Mesenteric fat pad (tissue), 1 donor: Measurements from ENCODE around the gene ZNF853. TPM values are rescaled to one million over a fixed set of nuclear protein-coding genes. Genes with fewer than 3 reads are reported as not detected.
A peak's percentile ranks its signal among the peaks of the same experiment; 100 is the strongest.
"Not testable (repeated sequence)": the region's sequence is repeated elsewhere in the genome, so short reads cannot be mapped to it uniquely, and the experiment has no call there.

Source experiments
- DNase-seq: peaks from one replicate; pipeline ENCODE4 v3.0.0-alpha.2; 2020; ENCODE audit warnings: low spot score
- total RNA-seq: library from RNA; stranded (reverse); fragmentation: NEBNext Ultra II Directional; extraction: Animal tissue kit (Norgen Biotek cat#: 25700); gene quantifications from one replicate; pipeline ENCODE4 v1.2.1, GENCODE V29; 2021
- donor health status: DM: yes; HTN: yes; CAD: no.

The ZNF853 gene
- total RNA-seq, 1 donor from 2014 or later, result 4.1 TPM

DNA sequence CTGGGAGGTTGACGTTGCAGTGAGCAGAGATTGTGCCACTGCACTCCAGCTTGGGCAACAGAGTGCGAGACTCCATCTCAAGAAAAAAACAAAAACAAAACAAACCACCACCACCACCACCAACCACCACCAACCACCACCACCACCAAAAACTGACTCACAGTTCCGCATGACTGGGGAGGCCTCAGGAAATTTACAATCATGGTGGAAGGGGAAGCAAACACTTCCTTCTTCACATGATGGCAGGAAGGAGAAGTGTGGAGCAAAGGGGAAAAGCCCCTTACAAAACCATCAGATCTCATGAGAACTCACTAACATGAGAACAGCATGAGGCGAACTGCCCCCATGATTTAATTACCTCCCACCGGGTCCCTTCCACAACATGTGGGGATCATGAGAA lies 19.6 kb downstream of the ZNF853 start:
- not testable (repeated sequence) for DNase-seq

DNA sequence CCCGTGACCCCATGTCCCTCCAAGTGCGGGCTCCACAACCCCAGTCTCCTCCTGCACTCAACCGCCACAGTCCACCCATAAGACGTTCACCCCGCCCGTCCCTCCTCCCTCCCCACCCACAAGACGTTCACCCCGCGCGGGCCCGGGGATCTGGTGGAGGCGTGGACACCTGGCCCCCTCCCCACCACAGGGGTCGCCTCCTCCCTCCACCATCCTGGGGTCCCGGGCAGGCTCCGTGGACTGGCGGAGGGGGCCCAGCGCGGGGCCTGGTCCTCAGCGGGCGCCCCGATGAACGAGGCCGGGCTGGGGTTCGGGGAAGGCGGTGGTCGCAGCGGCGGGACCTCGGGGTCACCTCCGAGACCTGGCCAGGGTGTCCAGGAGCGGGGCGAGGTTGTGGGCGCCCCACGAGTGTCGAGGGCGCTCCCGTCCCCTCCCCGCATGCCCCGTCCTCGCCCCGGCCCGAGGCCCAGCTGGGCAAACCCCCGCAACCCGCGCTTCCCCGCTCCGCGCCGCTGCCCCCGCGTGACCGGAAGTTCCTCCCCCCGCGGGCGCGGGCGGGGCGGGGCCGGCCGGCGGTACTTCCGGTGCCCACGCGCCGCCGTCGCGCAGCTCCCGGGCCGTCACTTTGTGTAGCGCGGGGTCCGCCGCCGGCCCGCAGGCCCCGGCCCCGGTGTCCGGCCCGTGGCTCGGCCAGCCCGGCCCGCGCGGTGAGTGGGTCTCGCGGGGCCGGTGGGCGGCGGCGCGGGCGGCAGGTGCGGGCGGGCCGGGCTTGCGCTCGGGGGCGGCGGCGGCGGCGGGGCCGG lies 21.5 kb downstream of the ZNF853 start, which contains the start of gene ZNF316:
TSS of gene ZNF316 (plus strand) at position 578 of the 803 bp plus-strand sequence. CDS start 5,092 bp downstream, outside the sequence.
- DNase-seq, result peak; percentile 92

DNA sequence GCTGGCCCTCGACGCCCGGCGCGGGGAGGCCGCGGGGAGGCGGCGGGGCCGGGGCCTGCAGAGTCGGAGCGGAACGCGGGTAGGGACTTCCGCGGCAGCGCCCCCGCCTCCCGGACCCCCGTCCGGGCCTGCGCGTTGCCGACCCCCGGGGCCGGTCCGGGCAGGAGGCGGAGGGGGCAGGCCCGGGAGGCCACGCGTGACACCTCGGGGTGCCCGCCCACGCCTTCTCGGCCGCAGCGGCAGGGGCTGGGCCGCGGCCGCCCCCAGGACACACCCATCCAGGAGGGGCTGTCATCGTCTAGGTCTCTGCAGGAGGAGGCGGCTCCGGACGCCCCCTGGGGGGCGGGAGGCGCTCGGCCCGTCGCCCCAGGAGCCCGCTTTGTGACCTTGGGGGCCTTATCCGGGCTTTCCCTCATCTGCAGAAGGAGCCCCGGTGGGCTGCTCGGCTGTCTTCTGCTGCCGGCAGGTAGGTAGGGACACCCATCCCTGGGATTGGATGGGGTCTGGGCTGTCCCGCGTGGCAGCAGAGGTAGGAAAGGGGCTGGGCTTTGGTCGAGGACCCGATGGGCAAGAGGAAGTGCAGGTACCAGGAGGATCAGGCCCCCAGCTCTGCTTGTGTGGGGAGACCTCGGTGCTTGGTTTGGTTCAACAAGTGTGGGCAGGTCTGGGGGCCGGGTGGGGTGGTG lies 22.3 kb downstream of the ZNF853 start:
- no peak for DNase-seq

DNA sequence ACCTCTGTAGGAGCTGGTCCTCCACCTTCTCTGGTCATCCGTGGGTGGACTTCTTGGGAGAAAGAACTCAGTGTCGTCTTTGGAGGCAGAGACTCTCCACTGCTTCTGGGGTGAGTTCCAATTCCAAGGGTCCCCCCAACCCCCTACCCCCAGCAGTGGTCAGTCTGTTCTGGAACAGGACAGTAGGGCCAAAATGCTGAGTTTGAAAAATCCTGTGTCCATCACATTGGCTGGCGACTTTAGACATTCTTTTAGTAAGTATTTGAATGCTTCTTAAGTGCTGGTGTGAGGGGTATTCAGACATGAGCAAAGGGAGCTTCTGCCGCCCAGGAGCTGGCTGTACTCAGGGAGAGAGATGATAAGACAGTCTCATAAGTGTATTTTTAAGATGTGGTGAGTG lies 23.6 kb downstream of the ZNF853 start:
- DNase-seq, result no peak

DNA sequence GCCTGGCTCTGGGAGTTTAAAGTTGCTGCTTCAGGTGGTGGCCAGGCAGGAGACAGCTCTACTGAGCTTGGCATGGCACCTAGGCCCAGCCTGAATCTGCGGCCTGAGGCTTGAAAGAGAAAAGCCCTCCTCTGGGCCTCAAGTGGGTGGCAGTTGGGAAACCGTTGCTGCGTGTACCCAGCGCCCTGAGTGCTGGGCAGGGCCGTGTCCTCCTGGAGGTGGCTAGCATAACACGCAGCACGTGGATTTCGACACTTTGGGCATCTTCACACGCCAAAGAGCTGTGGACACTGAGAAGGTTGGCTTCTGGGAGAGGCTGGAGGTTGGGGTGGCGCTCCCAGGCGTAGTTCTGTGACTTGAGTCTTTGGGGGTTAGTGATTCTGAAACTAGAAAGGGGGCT lies 24.2 kb downstream of the ZNF853 start:
- DNase-seq, result no peak

DNA sequence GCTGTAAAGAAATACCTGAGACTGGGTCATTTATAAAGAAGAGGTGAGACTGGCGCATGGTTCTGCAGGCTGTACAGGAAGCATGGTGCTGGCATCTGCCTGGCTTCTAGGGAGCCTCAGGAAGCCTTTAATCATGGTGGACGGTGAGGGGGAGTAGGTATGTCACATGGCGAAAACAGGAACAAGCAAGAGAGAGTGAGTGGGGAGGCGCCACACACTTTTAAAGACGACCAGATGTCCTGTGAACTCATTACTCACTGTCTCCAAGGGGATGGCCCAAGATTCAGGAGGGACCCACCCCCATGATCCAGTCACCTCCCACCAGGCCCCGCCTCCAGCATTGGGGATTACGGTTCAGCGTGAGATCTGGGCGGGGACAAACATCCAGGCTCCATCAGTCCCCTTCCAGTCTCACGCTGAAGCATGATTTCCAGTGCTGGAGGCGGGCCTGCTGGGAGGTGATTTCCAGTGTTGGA lies 24.9 kb downstream of the ZNF853 start:
- no peak for DNase-seq

DNA sequence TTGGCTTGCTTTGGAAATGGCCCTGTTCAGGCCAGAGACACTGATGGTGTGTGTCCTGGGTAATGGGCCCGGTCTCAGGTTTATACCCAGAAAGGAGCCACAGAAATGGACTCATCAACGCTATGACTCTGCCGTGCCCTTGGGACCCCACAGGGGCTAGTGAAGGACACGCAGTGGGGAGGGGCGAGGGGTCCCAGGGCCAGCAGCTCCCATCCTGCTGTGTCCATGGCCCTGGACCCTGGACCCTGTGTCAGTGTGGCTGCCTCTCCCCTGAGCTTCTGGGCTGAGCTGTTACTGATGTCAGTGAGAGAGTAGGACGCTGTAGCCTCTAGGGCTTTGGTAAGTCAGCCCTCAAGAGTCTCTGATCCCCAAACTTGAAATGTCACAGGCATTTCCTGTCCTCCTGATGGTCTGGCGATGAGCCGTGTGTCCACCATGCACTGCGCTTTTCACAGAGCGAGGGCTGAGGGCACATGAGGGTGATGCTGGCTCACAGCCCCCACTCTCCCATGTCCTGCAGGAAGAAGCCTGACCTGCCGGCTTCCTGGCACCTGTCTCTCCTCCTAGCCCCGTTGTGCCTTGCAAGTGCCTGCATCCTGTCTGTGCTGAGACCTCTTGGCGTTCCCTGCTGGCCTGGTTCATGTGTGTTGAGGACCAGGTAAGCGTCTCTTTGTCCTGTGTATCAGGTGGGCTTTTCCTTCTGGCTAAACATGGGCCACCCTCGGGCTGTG lies 26.1 kb downstream of the ZNF853 start:
- DNase-seq, result no peak

DNA sequence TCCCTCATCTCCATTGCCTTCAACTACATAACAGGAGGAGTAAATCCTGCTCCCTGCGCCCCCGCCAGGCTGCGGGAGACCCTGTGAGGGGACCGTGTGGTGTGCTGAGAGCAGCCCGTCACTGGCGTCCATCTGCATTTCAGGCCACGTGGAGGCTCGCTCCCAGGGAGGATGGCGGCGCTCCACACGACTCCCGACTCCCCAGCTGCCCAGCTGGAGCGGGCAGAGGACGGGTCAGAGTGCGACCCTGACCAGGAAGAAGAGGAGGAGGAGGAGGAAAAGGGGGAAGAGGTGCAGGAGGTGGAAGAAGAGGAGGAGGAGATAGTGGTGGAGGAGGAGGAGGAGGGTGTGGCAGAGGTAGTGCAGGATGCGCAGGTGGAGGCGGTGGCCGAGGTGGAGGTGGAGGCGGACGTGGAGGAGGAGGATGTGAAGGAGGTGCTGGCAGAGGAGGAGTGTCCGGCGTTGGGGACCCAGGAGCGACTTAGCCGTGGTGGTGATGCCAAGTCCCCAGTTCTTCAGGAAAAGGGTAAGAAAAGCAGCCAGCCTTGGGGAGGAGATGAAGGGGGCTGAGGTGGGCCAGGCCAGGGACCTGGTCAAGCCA lies 26.9 kb downstream of the ZNF853 start:
- no peak for DNase-seq

DNA sequence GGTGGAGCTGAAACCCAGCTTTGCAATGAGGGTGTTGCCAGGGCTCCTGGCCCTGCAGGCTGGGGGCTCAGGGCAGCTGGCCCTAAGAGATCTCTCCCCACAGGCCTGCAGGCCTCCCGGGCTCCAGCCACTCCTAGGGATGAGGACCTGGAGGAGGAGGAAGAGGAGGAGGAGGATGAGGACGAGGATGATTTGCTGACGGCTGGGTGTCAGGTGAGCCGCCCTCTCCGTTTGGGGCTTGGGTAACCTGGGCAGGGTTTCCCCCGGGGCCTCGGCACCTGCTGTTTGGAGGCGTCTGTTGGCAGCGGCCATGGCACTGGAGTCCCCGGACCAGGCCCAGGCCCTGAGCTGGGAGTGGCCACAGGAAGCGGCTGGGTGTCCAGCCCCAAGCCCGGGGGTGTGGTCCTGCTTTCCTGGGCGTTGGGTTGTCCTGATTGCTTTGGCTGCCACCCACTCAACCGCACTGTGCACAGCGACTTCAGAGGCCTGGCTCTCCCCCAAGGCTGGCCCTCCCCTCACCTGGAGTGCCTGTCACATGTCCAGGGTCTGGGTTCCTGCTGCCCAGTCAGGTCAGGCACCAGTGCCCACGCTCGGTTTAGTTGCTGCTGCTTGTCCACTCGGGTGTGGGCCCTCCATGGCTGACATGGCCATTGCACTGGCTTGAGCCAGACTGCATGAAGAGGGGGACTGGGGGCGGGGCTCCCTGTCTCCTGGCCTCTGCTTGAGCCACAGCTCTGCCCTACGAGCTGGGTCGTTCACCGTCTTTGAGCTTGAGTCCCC lies 27.6 kb downstream of the ZNF853 start:
- no peak for DNase-seq

DNA sequence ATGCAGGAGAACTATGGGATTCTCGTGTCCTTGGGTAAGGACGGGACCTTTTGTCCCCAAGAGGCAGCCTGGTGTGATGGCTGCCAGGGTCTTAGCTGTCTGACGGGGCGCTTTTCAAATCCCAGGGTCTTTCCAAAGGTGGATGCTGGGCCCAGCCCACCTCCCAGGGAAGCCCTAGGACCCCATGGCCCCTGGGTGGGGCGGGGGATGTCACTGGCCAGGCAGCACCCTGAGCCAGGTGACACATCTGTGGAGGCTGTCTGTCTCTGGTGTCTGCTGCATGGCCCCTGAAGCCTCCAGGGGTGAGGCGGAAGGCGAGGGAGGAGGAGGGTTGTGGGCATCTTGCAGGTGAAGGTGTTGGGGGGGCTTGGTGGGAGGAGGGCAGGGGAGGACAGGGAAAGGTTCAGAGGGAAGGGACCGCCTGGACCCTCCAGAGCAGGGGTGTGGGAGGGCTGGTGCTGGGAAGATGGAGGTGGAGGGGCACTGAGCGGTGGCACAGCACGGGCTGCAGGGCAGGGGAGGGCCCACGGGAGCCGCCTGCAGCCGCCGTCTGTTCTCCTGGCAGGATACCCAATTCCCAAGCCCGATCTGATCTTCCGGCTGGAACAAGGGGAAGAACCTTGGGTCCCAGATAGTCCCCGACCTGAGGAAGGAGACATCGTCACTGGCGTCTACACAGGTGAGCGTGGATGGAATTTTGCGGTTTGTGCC lies 28.7 kb downstream of the ZNF853 start:
- no peak for DNase-seq

DNA sequence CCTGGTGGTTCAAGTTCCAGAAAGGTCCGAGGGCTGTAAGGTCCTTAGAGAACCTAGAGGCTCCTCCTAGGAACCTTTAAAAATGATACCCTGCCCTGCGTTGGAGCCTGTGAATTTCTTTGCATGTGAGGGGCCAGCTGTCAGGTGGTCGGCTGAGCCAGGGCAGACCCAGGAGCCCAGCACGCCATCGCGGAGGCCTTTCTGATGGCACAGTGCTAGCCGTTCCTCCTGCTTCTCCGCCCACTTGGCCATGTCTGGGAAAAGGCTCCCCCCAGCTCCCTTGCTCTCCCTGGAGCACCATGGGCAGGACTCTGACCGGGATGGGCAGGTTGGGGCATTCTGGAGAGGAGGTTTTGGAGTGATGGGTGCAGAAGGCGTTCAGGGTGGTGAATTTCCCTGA lies 29.3 kb downstream of the ZNF853 start:
- no peak for DNase-seq

DNA sequence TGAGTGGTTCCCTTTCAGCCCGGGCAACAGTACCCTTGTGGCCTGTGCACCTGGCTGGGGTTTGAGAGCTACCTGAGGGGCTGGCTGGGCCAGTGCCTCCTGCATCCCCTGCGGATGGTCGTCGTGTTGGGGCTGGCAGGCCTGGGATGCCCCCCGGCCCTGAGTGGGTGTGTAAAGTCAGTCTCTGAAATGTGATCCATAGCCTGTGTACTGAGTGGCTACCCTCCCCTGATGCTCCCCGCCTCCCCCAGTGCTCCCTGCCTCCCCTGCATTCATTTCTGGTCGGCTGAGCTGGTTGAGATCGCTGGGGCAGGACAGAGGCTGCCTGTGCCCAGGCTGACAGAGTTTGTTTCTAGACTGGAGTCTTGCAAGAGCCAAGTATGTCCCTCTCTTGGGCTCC lies 31.1 kb downstream of the ZNF853 start:
- no peak for DNase-seq

DNA sequence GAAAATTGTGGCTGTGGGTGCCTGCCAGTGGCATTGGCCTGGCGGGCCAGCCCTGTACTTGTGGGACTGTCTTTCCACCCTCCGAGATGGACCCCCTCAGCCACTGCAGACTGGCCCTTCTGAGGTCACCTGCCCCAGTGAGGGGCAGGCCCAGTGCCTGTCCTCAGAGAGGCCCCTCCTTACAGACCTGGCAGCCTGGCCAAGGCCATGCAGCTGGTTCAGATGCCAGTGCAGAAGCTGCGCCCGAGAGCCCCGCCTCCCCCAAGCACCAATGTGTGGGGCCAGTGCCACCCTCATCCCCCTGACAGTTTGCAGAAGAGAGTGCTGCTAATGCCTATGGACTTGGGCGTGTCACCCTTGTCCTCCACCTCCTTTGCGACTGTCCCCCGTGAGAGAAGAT lies 31.7 kb downstream of the ZNF853 start:
- no peak for DNase-seq

DNA sequence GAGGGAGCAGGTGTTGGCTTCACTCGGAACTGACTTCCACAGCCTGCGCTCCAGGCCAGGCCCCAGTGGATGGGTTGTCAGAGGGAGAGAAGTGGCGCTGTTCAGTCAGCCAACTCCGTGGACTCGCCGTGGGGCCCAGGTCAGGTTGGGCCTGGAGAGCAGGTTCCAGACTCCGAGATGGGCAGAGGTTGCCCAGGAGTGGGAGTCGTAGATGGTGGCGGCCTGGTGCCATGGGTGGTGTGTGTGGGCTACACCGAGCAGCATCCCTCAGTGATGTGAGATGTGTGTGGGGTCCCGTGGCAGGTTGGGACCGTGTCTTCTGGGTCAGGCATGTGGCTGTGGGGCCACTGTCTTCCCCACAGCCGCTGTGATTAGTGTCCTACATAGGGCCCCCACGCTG lies 32.1 kb downstream of the ZNF853 start:
- no peak for DNase-seq

DNA sequence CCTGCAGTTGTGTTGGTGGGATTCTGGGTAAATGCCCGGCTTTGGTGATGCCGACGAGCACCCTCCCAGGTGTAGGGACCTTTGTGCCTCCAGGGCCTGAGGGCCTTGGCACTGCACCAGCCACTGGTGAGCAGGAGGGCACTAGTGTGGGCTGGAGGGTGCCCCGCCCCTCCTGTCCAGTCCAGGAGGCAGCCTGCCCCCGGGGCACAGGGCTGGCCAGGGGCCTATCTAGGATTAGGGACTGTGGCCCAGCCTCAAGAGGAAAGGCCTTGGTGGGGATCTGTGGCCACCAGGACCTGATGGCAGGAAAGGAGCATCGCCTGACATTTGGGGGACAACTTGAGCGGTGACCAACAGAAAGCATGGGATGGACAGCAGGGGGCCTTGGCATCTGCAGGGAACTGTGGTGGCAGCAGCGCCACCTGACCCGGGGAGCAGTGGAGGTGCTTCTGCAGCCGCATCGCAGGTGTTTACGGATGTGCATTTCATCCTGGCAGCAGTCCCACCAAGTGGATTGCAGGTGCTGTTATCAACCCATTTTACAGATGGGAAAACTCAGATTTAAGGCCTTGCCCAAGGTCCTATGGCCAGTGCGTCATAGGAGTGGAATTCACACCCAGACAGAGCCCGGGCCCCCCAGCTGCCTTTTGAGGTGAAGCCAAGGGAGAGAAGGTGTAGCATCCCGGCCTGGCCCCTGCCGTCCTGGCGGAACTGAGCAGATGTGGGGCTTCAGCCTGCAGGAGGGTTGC lies 32.8 kb downstream of the ZNF853 start:
- DNase-seq, result no peak

DNA sequence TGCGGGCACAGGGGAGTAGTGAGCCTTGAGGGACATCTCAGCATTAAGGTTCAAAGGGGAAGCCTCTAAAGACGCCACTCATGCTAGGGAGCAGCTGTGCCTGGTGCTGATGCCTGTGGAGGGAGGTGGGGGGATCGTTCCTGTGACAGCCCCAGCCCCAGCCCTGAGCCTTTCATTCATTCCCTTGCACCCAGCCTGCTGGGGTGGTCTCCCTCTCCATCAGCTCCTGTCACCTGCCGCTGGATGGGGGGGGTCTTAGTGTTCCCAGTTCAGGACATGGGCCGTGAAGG lies 33.4 kb downstream of the ZNF853 start:
- no peak for DNase-seq

DNA sequence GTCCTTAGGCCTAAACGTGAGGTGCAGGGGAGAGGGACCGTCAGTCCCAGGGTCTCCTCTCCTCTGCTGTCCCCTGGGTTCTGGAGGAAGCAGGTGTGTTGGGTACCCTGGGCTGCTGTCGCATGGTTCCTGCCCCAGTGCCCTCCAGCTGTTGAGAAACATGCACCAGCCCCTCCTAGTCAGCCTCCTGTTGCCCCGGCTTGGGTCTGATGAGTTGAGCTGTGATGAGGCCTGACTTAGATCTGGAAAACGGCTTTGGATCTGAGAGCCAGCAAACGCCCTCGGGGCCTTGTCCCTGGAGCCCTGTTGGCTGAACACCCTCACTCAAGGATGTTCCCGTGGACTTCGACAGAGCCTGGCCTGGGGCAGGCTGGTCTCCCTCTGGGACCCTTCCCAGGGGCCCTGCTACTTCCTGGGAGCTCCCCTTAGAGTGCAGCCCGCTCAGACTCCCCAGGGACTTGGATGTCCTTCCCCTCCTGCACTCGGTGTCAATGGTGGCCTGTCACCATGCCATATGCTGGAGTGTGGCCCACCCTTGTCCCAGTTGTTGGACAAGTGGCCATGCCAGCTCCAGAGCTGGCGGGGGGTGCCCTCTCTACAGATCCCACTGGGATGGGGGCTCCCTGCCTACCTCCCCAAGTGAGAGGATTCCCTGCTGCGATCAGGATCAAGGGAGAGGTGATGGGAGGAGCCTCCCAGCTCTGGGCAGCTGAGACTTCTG lies 34.0 kb downstream of the ZNF853 start:
- DNase-seq, result no peak

DNA sequence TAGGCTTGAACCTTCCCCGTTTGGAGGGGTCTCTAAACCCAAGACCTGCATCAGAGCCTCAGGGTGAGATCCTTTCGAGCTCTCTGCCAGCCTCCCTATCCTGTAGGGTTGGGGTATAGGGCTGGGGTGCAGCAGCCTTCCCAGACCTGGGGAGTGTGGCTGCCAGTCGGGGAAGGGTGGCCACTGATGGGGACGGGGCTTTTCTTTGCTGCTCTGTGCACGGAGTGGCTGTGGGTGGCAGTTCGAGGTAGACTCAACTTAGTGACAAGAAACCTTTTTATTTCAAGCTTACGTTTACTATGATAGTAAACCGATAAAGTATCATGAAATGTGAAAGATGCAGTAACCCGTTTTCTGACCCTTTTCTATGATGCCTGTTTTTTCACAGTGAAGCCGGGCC lies 34.7 kb downstream of the ZNF853 start:
- no peak for DNase-seq

DNA sequence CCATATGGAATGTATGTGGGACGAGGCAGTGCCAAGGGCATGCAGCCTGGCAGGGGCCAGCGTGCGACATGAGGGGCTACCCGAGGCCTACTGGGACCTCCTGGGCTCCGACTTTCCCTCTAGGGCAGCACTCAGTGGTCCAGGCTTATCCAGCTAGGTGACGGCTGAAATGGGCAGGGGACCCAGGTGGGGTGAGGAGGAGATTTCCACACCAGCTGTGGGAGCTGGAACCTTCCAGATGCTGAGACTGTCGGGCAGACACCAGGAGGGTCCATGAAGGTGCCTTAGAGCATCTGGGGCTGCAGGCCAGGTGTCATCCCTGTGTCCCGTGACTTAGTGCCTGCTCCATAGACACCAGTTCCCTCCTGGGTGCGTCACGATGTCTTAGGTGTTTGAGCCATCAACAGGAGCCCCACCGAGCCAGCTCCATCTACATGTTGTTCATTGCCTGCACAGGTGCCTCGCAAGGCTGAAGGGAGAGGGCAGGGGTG lies 35.2 kb downstream of the ZNF853 start:
- no peak for DNase-seq
